Endothelial cell of umbilical vein (primary cell): ENCODE data around the gene PROM1. TPM values are rescaled to one million over a fixed set of nuclear protein-coding genes. Genes with fewer than 3 reads are reported as not detected.

Experiments used
- BruUV-seq: library from RNA; stranded (reverse); fragments of 400-500 nt; replicated peaks from 2 replicates; lab custom pipeline; 2021; lab: Mats Ljungman, UMichigan
- CTCF ChIA-PET: fragments of 300-600, 350-600 bp; sonication (Branson Sonifier 250); formaldehyde crosslinking; loops from one replicate; lab custom pipeline; 2021; ENCODE audit warnings: antibody characterized with exemption, inconsistent platforms; lab: Charles Lee
- POLR2A ChIA-PET: fragments of 300-600, 350-600 bp; sonication (Branson Sonifier 250); formaldehyde crosslinking; loops from one replicate; lab custom pipeline; 2021; ENCODE audit warnings: antibody characterized with exemption, inconsistent platforms; lab: Charles Lee
- DNase-seq: peaks from one replicate; pipeline ENCODE4 v3.0.0-alpha.2; 2011; ENCODE audit warnings: low read depth, low spot score
- FAIRE-seq: peaks from 2 replicates; lab custom pipeline; 2011; peaks lifted over from hg19 to GRCh38; lab: Jason Lieb, UNC
- H2AFZ ChIP-seq: 2 replicates; pipeline ENCODE4 v1.6.0; 2012; ENCODE audit warnings: low read depth, low read length, control low read depth, inconsistent platforms
- H3K27ac ChIP-seq: 2 replicates; pipeline ENCODE4 v1.5.1; 2011; ENCODE audit warnings: low read depth, mild to moderate bottlenecking, control low read depth, low read length, moderate library complexity; ENCODE audit not compliant: insufficient read depth
- H3K27me3 ChIP-seq, 2 experiments: 2 replicates each; pipeline versions ENCODE4 v1.6.0 to v1.6.1; 2011; ENCODE audit warnings: low read length in 2 of 2, mixed read lengths in 1 of 2; ENCODE audit not compliant: control insufficient read depth in 2 of 2, insufficient read depth in 2 of 2
- H3K36me3 ChIP-seq, 2 experiments: 2 replicates in 1 of 2; 3 replicates in 1 of 2; pipeline ENCODE4 v1.5.1; 2011; ENCODE audit warnings: low read length in 2 of 2, mild to moderate bottlenecking in 1 of 2, moderate library complexity in 1 of 2; ENCODE audit not compliant: control insufficient read depth in 2 of 2, insufficient read depth in 2 of 2; ENCODE audit errors: extremely low read depth in 1 of 2
- H3K4me1 ChIP-seq: 3 replicates; pipeline ENCODE4 v1.5.1; 2011; ENCODE audit warnings: mild to moderate bottlenecking, low read length; ENCODE audit not compliant: control insufficient read depth, insufficient read depth; ENCODE audit errors: extremely low read depth
- H3K4me2 ChIP-seq: 2 replicates; pipeline ENCODE4 v1.6.1; 2011; ENCODE audit warnings: low read length, control low read depth, mixed read lengths; ENCODE audit not compliant: insufficient read depth
- H3K4me3 ChIP-seq, 3 experiments: fragments of 200-600 bp in 1 of 3; sonication (generic), shearing (Covaris generic) in 1 of 3; replicated peaks in 1 of 3; 2 replicates each; pipeline ENCODE4 v1.5.1; 2011 to 2016; ENCODE audit warnings: control low read depth in 3 of 3, low read length in 3 of 3, mild to moderate bottlenecking in 2 of 3, inconsistent platforms in 1 of 3, low read depth in 1 of 3, moderate library complexity in 1 of 3; ENCODE audit not compliant: insufficient read depth in 1 of 3
- H3K79me2 ChIP-seq: 2 replicates; pipeline ENCODE4 v1.6.0; 2012; ENCODE audit warnings: low read length, inconsistent platforms; ENCODE audit not compliant: control insufficient read depth, insufficient read depth
- H3K9ac ChIP-seq: replicated peaks from 2 replicates; pipeline ENCODE3; 2011; ENCODE audit warnings: low read length, control low read depth; ENCODE audit not compliant: insufficient read depth; ENCODE audit errors: extremely low read depth
- H3K9me1 ChIP-seq: replicated peaks from 3 replicates; pipeline ENCODE4 v1.6.0; 2011; ENCODE audit warnings: mild to moderate bottlenecking, low read length; ENCODE audit not compliant: control insufficient read depth, insufficient read depth; ENCODE audit errors: extremely low read depth
- H3K9me3 ChIP-seq: replicated peaks from 2 replicates; pipeline ENCODE4 v1.5.1; 2012; ENCODE audit warnings: low read length, inconsistent platforms; ENCODE audit not compliant: control insufficient read depth, insufficient read depth
- H4K20me1 ChIP-seq: replicated peaks from 2 replicates; pipeline ENCODE3; 2011; ENCODE audit warnings: mild to moderate bottlenecking, low read length; ENCODE audit not compliant: control insufficient read depth, insufficient read depth; ENCODE audit errors: extremely low read depth
- EZH2 ChIP-seq: IDR thresholded peaks from 2 replicates; pipeline ENCODE4 v1.6.1; 2012; ENCODE audit warnings: borderline replicate concordance, low read depth, mild to moderate bottlenecking, moderate library complexity, low read length, inconsistent platforms; ENCODE audit not compliant: severe bottlenecking
- FOS ChIP-seq: IDR thresholded peaks from 2 replicates; pipeline ENCODE4 v1.6.1; 2011; ENCODE audit warnings: mild to moderate bottlenecking, low read length, moderate library complexity, borderline replicate concordance; ENCODE audit not compliant: insufficient read depth
- GATA2 ChIP-seq: IDR thresholded peaks from 2 replicates; pipeline ENCODE4 v1.7.0; 2011; ENCODE audit warnings: low read depth, mild to moderate bottlenecking, moderate library complexity, mixed read lengths, low read length; ENCODE audit not compliant: insufficient read length, insufficient read depth
- JUN ChIP-seq: IDR thresholded peaks from 2 replicates; pipeline ENCODE4 v1.6.1; 2011; ENCODE audit warnings: borderline replicate concordance, low read depth; ENCODE audit not compliant: insufficient read length, insufficient read depth
- MYC ChIP-seq: IDR thresholded peaks from one replicate; pipeline ENCODE4 v1.6.1; 2011; ENCODE audit warnings: mild to moderate bottlenecking, low read depth, low read length
- POLR2A ChIP-seq: IDR thresholded peaks from 2 replicates; pipeline ENCODE4 v1.6.1; 2012; ENCODE audit warnings: low read depth, mild to moderate bottlenecking, control low read depth, low read length
- dilution Hi-C: fragments of 300-500 bp; cut with MboI; formaldehyde crosslinking; loops from one replicate; pipeline ENCODE4 v1.15.0; 2019; ENCODE audit warnings: low sequenced_read_pairs; ENCODE audit not compliant: extremely low pct_ligation_motif_present
- intact Hi-C: fragments of 100-400 bp; cut with micrococcal nuclease; formaldehyde crosslinking; loops from one replicate; pipeline ENCODE4 v1.10.0; 2022
- polyA plus RNA-seq, 4 experiments: library from polyadenylated mRNA; depleted of rRNA in 3 of 4; stranded (reverse) in 3 of 4; unstranded in 1 of 4; fragments of >200 nt; gene quantifications; 2 replicates each; pipeline versions ENCODE4 v1.2.1 to v1.2.3, GENCODE V29; 2011 to 2012; ENCODE audit warnings: missing spikeins in 1 of 4
- total RNA-seq: library from RNA; stranded (reverse); gene quantifications from 2 replicates; pipeline ENCODE4 v1.2.3, GENCODE V29; 2021
- TF ChIP-seq, protein P1 (sequence below): IDR thresholded peaks from 2 replicates; pipeline ENCODE4 v1.6.1; 2011; ENCODE audit not compliant: insufficient read depth, insufficient read length
- TF ChIP-seq, protein P2 (sequence below), 2 donors: IDR thresholded peaks; 1 replicate in 1 of 2; 2 replicates in 1 of 2; pipeline ENCODE4 v1.5.1; 2011; ENCODE audit warnings: low read length in 2 of 2, mild to moderate bottlenecking in 2 of 2, moderate library complexity in 2 of 2, control low read depth in 1 of 2, inconsistent platforms in 1 of 2, low read depth in 1 of 2; ENCODE audit not compliant: insufficient read depth in 1 of 2; ENCODE audit errors: extremely low read depth in 1 of 2

The PROM1 gene
- total and polyA plus RNA-seq, 2 donors (not counting 3 experiments of a cell fraction or from before 2014, with no cell fraction given), result 0.36 to 1.7 TPM

DNA sequence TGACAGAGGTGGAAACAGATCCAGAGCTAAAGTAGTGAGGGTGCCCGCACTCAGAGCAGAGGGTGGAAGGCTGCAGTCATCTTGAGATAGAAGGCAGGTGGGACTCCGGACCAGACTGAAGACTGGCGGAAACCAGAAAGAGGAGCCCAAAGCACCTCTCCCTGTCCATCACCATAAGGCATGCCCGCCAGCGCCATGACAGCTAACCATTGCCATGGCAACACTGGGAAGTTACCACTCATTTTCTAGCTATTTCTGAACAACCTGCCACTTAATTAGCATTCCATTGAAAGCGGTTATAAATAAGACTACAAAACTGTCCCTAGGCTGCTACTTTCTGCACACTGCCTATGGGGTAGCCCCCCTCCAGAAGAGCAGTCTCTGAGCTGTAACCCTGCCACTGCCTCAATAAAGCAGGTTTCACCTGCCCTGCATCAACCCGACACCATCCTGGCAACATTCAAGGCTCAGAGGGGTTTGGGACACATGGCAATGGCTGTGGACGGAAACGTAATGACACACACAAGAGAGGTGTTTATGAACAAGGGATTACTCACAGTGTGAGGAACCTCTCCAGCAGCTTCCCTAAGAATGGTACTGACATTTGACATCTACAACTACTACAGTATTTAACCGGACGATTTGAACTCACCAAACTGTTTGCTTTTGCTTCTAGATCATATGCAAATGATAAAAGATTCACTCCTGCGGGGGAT lies 93.1 kb downstream of the PROM1 start:
- ChIA-PET POLR2A (no interaction called here), CTCF (interaction anchor here (1.0 to 2.3 kb wide), 2 partner anchors 34 to 108 kb away, joined by 5 to 6 read pairs; no protein-coding TSS in a partner anchor)
- Histone ChIP-seq H3K36me3 (no peaks in the 10 kb centered on the region), H3K79me2 (no peaks in the 10 kb centered on the region), H4K20me1 (no peaks in the 10 kb centered on the region), H3K9ac (no peak overlapping the region), H3K27ac (no peak overlapping the region), H3K4me2 (no peak overlapping the region), H3K27me3 (peaks cover 0 to 5% of the 10 kb centered on the region in 2 experiments), H3K9me1 (no peaks in the 10 kb centered on the region), H3K4me1 (no peaks in the 10 kb centered on the region), H3K9me3 (no peaks in the 10 kb centered on the region), H2AFZ (no peak overlapping the region), H3K4me3 (no peak overlapping the region)
- DNase-seq (no peak), FAIRE-seq (no peak)
- dilution Hi-C loops (no loop called here), intact Hi-C loops (no loop called here)
- TF ChIP-seq JUN (no peak), GATA2 (no peak), FOS (no peak), POLR2A (no peak), EZH2 (no peak), MYC (no peak)
- TF ChIP-seq, protein P1, sequence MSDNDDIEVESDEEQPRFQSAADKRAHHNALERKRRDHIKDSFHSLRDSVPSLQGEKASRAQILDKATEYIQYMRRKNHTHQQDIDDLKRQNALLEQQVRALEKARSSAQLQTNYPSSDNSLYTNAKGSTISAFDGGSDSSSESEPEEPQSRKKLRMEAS, result no peak
- TF ChIP-seq, protein P2, sequence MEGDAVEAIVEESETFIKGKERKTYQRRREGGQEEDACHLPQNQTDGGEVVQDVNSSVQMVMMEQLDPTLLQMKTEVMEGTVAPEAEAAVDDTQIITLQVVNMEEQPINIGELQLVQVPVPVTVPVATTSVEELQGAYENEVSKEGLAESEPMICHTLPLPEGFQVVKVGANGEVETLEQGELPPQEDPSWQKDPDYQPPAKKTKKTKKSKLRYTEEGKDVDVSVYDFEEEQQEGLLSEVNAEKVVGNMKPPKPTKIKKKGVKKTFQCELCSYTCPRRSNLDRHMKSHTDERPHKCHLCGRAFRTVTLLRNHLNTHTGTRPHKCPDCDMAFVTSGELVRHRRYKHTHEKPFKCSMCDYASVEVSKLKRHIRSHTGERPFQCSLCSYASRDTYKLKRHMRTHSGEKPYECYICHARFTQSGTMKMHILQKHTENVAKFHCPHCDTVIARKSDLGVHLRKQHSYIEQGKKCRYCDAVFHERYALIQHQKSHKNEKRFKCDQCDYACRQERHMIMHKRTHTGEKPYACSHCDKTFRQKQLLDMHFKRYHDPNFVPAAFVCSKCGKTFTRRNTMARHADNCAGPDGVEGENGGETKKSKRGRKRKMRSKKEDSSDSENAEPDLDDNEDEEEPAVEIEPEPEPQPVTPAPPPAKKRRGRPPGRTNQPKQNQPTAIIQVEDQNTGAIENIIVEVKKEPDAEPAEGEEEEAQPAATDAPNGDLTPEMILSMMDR (IDR thresholded peaks at IDR 0.05; ENCODE audit: extremely low read depth in 1 of 2, insufficient read depth in 1 of 2, low read depth in 1 of 2, low read length in 2 of 2), result no peak
- no TSS peak for BruUV-seq
